ENCODE data around the gene CFAP45.

Gene CFAP45

DNA sequence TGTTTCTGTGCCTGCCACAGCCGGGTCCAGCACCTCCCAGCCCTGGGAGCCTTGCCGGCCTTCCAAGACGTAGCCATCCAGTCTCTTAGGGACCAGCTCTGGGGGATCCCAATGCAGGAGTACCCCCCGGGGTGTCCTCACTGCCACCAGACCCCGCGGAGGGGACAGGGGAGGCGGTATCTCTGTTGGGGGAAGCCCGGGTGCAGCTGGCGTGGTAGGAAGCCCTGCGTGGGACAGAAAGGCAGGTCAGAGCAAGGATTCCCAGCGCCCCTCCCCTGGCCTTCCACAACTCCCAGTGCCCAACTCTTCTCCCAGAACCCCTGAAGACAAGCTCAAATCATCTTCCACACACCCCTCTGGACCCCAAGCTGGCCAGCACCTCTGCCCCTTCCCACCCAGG is 30.3 kb upstream of the CFAP45 start:
- Mint-ChIP-seq H3K27me3 (ENCODE audit: low read depth) (peaks cover under 1% of the 10 kb centered on the region), H3K27ac (no peak overlapping the region), H3K4me1 (peaks cover 24% of the 10 kb centered on the region), H3K36me3 (ENCODE audit: low read depth) (peaks cover 39% of the 10 kb centered on the region), H3K9me3 (no peaks in the 10 kb centered on the region), H3K4me3 (no peak overlapping the region)
- TF ChIP-seq, protein P1, sequence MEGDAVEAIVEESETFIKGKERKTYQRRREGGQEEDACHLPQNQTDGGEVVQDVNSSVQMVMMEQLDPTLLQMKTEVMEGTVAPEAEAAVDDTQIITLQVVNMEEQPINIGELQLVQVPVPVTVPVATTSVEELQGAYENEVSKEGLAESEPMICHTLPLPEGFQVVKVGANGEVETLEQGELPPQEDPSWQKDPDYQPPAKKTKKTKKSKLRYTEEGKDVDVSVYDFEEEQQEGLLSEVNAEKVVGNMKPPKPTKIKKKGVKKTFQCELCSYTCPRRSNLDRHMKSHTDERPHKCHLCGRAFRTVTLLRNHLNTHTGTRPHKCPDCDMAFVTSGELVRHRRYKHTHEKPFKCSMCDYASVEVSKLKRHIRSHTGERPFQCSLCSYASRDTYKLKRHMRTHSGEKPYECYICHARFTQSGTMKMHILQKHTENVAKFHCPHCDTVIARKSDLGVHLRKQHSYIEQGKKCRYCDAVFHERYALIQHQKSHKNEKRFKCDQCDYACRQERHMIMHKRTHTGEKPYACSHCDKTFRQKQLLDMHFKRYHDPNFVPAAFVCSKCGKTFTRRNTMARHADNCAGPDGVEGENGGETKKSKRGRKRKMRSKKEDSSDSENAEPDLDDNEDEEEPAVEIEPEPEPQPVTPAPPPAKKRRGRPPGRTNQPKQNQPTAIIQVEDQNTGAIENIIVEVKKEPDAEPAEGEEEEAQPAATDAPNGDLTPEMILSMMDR (IDR thresholded peaks at IDR 0.05; ENCODE audit: unreplicated experiment in 3 of 3): no peak

DNA sequence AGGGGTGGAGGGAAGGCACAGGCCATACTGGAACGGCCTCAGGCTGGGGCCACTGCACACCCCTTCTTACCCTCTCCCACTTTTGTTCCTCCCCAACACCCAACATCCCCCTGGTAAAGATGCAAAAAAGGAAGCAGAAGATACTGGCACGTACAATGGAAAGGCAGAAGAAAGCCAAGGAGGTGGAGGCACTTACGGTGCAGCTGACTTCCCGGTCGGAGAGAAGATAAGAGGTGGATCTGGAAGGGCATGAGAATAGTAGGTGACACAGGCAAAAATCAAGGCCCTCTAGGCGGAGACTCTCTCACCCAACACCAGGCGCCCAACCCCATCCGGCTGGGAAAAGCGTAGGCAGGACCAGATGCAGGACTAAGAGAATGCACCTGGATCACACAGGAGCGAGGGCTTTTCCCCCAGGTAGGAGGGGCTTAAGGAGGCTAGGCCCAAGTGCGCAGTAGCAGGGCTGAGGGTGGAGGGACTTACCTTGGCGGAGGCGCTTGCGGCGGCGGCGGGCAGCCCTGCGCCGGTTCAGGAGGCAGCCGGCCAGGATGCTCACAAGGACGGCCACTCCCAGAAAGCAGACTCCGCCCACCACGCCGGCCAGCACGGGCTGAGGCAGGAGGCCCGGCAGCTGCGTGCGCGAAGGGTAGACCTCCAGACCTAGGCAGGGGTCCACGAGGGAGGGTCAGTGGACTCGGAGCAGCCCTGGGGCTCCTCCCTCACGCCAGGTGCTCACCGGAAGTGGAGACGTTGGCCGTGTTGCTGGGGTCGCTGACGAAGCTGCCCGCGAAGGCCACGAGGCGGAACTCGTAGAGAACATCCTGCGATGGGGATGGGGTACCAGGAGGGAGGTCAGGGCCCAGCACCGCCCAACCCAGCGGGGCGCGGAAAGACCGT is 29.4 kb upstream of the CFAP45 start:
- no peaks in the 10 kb centered on the region for H3K27me3 Mint-ChIP-seq (ENCODE audit: low read depth)
- peak overlapping the region in 1 of 3 experiments; percentile 59 for H3K4me3 Mint-ChIP-seq
- peak overlapping the region in 1 of 3 experiments; percentile 2 for H3K27ac Mint-ChIP-seq
- H3K4me1 Mint-ChIP-seq: peaks cover 27% of the 10 kb centered on the region
- TF ChIP-seq, protein P1 (IDR thresholded peaks at IDR 0.05; ENCODE audit: unreplicated experiment in 3 of 3): no peak
- no peaks in the 10 kb centered on the region for H3K9me3 Mint-ChIP-seq
- H3K36me3 Mint-ChIP-seq (ENCODE audit: low read depth): peaks cover 34% of the 10 kb centered on the region

DNA sequence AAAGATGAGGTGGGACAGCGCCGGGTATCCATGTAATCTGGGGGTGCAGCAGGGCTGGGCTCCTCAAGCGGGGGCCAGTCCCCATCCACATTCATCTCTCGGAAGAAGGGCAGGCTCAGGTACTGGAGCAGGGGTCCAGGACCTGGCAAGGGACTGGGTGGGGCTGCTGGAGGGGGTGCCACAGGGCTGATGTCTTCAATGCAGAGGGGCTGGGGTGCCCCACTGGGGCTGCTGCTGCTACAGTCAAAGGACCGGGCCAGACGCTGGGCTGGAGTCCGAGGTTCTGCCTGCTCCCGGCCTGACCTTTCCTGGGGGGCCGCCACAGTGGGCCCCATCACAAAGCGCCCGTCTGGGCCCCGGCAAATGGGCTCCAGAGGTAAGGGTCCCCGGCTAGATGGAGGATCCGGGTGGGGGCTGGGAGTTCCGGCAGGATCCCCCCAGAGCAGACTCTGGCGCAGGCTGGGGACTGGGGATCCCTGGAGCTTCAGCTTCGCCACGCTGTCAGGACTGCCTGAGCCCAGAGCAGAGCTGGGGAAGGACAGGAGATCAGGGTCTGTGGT is 28.6 kb upstream of the CFAP45 start:
- Mint-ChIP-seq H3K4me1 (peaks cover 34% of the 10 kb centered on the region), H3K27me3 (ENCODE audit: low read depth) (no peaks in the 10 kb centered on the region), H3K36me3 (ENCODE audit: low read depth) (peaks cover 29% of the 10 kb centered on the region), H3K9me3 (no peaks in the 10 kb centered on the region), H3K27ac (no peak overlapping the region), H3K4me3 (no peak overlapping the region)
- TF ChIP-seq, protein P1 (IDR thresholded peaks at IDR 0.05; ENCODE audit: unreplicated experiment in 3 of 3): no peak

DNA sequence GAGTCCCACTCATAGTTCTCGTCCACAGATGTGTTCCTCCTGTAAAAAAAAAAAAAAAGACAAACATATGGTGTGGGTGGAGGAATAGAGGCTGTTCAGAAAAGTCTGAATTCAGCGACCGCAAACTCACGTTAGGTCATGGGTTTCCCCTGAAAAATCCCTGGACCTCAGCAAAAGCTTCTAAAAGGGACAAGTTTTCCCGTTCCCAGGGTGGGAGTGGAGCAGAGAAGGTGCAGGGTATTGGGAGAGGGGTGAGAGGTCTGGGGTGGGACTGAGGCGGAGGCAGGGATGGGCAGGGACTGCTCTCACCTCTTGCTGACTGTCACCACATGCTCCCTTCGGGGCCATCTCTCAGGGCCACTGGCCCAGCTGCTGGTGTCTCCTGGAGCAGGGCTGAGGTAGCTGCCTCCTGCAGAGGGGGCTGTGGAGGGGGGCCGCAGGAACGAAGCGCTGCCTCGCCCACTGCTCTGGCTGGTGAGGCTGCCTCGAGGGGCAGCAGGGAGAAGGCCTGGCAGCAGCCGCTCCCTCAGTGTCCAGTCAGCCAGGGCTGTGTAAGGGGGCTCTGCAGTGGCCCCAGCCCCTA is 28.0 kb upstream of the CFAP45 start:
- TF ChIP-seq, protein P1 (IDR thresholded peaks at IDR 0.05; ENCODE audit: unreplicated experiment in 3 of 3): no peak
- Mint-ChIP-seq H3K9me3 (no peaks in the 10 kb centered on the region), H3K27me3 (ENCODE audit: low read depth) (no peaks in the 10 kb centered on the region), H3K36me3 (ENCODE audit: low read depth) (peaks cover 25% of the 10 kb centered on the region), H3K4me3 (no peak overlapping the region), H3K4me1 (peaks cover 37% of the 10 kb centered on the region), H3K27ac (no peak overlapping the region)

DNA sequence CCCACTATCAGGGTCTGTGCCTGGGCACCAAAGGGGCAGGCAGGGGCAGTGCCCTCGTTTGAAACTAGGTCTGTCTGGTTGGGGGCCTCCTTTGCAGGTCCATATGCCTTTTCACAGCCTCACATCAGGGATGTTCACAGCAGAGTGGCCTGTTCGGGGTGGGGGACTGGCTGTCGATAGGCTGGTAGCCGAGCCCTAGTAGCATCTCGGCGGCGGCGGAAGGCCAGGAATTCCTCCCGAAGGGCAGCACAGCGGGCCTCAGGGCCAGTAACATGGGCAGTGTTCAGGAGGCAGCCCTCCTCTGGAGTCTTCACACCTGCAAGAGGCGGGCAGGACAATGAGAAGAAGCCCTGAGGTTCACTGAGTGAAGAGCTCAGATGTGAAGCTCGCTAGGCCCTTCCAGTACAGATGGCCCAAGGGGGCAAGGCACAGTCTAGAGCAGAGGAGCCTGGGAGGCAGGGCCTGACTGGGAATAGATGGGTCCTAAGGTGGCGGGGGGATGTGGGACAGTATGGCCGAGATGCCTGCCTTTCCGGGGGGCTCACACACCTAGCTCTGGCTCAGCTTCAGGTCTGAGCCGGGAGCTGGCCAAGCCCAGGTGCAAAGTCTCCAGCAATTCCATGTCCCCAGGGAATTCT is 27.4 kb upstream of the CFAP45 start:
- peak overlapping the region; percentile 97 for H3K4me3 Mint-ChIP-seq
- no peaks in the 10 kb centered on the region for H3K9me3 Mint-ChIP-seq
- TF ChIP-seq, protein P1 (IDR thresholded peaks at IDR 0.05; ENCODE audit: unreplicated experiment in 3 of 3): no peak
- H3K27ac Mint-ChIP-seq: no peak overlapping the region
- H3K36me3 Mint-ChIP-seq (ENCODE audit: low read depth): peaks cover 22% of the 10 kb centered on the region
- H3K4me1 Mint-ChIP-seq: peaks cover 38% of the 10 kb centered on the region
- H3K27me3 Mint-ChIP-seq (ENCODE audit: low read depth): no peaks in the 10 kb centered on the region

Data from nephron (organoid).